GM19372 (cell line): ENCODE results near the gene ARSB.

ENCODE experiments used
- ATAC-seq: cut with Tn5 transposase; IDR thresholded peaks from one replicate; pipeline ENCODE4 v1.9.1; 2021; ENCODE audit warnings: mild to moderate bottlenecking, low read depth, moderate library complexity; ENCODE audit not compliant: unreplicated experiment

The ARSB gene

DNA sequence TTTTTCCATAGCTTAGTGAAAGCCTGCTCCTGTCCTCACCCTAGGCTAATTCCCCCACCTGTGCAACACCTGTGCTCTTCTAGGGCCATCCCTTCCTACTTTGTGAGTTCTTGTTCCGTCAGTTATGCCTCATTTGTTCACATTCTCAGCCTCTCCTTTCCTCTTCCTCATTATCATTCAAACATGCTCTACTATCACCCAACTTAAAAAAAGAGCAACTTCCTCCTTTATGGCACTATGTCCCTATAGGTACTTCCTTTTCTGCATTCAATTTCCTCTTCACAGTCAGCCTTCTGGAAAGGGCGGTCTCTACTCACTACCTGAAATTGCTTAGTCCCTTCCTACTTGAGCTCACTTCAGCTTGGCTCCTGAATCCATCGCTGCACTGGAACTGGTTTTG, 224.7 kb downstream of the ARSB start:
- ATAC-seq, result no peak

DNA sequence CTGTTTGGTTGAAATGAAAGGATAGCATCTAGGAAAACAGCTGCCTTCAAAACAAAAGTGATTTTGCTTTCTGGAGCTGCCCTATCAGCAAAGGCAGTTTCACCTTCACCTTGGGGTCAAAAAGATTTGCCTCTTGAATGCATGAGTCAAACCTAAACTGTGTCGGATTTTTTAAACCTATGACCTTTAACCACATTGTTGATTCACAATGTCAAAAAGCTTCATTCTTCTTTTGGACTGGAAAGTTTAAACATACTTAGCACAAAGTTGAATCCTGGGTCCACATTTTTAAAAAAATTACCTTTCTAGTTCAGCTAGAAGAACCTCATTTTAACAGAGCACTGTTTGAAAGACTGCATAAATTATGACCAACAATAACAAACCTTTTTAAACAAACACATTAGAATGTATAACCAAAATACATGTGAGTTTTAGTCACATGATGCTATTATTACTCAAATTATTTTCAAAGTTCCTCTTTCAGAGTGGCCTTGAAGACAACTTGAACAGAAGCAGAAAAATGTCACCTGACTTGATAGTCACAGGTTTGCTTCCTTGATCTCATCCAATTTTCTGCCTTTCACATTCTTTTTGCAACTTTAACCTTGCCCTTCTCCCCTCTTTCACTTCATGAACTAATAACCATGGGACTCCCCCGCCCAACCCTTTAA, 226.8 kb downstream of the ARSB start:
- peak; percentile 65 for ATAC-seq

GRCh38 chr5:78757269-78758053, 227.6 kb downstream of the ARSB start:
- ATAC-seq, result no peak

- no peak for ATAC-seq
Measured at GRCh38 chr5:78756858-78757257, 228.3 kb downstream of the ARSB start.

DNA sequence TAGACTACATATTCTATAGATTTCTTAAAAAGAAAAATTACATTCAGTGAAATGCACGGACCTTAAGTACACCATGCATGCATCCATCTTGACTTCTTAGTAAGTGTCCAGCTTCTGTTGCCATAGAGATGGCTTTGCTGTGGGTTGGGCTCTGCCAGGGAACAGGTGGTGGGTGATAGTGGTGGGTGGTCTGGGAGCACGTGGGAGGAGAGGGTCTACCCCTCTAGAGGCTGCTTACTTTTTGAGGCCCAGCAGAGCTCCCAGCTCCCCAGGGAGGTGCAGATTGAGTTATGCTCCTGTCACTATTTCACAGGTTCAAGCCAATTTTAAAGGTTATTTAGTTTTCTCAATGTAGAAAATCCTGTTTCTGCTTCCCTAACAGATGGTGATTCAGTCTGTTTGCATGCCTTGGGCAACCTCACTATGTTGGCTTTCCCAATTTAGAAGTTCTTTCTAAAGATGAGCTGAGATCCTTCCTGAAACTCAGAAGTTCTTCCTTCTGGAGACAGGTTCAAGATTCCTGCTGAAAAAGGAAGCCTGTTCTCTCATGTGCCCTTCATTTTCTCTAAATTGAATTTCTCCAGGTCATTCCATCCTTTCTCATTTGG, 229.2 kb downstream of the ARSB start:
- ATAC-seq, result no peak

DNA sequence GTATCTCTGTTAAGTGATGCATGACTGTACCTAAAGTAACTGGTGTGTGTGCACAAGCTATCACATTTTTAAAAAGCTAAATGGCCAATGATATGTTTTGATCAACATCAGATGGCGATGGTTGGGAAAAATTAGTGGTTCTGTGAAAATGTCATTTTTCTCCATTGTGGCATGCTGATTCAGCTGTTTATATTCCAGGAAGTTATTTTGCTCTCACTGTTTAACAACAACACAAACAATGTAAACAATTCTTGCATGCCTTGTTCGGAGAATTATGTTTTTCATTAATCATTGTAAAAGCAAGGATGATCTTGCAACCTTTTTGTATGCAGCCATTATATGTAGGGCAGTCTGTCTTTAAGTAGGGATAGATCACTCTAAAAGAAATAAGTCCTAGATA, 230.5 kb downstream of the ARSB start:
- ATAC-seq, result no peak

GRCh38 chr5:78753093-78753531, 232.0 kb downstream of the ARSB start:
- ATAC-seq, result no peak

- ATAC-seq, result no peak
Measured at GRCh38 chr5:78751872-78752271, 233.2 kb downstream of the ARSB start.

GRCh38 chr5:78750281-78750680, 234.8 kb downstream of the ARSB start:
- ATAC-seq, result no peak

GRCh38 chr5:78747705-78748359, 237.3 kb downstream of the ARSB start:
- no peak for ATAC-seq

DNA sequence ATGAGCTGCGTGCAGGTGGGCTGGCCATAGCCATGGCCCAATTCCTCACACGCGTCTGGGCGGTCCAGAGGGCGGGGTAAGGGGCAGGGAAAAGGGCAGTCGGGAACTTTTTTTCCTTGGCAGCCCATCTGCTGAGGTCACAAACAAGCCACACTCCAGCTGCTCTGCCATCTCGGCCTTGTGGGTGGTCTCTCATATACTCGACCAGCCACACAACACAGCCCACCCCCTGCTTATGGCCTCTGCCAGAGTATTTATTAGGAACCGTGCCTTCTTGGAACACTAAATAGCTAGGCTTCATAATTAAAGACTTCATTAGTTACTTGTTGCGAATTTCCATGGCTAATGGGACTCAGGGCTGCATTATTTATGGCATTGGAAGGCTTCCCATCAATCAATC, 238.1 kb downstream of the ARSB start:
- ATAC-seq, result no peak

DNA sequence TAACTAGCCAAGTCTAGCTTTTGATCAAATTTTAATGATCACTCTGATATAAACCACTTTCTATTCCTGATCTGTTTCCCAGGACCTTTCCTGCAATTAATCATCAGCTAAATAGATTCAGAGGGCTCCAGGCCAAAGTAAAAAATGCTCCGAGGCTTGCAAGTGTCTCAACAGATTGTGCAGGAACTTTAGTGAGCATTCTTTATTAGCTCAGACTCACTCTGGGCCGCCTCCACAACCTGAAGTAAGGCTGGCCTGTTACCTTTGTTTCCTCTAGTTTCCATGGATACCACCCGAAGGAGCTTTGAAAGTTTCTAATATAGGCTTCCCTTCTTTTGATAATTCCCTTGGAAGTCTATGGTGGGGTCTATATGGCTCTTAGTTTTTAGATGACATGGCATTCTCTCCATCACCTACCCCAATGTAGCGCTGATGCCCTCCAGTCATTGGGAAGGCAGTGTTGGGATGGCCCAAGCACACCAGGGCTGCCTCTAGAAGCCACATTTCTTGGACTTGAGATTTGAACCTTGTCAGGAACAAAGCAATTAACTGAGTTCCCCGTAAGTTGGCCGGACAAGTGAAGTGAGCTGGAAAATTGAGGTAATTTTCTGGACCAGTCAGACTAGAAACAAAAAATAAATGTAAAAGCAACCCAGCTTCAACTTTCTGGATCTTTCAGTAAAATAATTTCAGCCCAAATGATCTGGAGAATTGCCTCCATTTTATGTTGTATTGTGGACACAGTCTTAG, 238.9 kb downstream of the ARSB start:
- ATAC-seq, result no peak

DNA sequence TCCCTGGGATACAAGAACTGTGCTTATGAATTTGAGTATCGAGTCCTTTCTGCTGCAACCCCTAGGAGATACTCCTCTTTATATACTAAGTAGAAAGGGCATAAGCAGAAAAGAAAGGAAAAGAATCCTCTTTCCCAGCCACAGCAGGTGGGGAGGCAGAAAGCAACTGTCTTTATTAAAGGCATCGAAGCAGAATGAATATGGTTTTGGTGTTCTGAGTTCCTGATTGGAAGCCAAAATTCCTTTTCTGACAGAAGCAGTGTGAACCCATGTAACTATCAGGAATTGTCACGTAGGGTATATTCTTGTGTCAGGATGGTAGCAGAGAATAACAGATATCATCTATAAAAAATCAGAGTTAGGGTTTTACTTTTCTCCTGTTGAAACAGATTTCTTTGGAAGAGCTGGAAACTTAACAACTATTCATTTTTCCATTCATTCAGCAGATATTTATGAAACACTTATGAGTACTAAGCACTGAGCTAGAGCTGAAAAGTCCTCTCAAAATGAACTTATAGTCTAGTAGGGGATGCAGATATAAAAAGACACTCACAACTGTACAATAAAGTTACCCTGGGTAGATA, 240.1 kb downstream of the ARSB start:
- ATAC-seq, result no peak

GRCh38 chr5:78741019-78741418, 244.1 kb downstream of the ARSB start:
- no peak for ATAC-seq

DNA sequence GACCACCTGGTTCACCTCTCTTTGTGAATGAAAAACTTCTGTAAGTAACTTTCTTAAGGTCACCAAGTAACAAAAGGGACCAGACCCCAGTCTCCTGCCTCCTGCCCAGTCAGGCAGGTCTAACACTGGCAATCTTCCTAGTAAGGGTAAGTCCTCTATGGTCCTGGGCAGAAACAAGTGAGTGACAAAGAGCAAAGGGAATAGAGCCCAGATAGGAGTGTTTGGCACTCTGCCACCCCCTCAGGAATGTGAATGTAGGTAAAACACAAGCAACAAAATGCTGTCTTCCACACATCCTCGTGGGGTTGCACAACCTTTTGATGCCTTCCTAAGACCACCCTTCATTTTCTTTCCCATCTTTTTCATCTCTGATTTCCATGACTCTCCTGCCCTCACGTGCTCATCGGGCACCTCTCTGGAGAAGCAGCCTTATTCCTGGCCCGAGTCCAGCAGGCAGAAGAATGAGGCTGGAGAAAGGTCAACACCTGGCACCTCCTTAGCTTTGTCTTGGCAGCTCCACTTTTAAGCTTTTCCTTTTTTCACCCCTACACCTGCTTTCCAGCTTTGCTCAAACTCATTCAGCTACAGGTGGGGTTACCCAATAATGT, 246.3 kb downstream of the ARSB start:
- no peak for ATAC-seq

GRCh38 chr5:78738104-78738503, 247.0 kb downstream of the ARSB start:
- no peak for ATAC-seq

DNA sequence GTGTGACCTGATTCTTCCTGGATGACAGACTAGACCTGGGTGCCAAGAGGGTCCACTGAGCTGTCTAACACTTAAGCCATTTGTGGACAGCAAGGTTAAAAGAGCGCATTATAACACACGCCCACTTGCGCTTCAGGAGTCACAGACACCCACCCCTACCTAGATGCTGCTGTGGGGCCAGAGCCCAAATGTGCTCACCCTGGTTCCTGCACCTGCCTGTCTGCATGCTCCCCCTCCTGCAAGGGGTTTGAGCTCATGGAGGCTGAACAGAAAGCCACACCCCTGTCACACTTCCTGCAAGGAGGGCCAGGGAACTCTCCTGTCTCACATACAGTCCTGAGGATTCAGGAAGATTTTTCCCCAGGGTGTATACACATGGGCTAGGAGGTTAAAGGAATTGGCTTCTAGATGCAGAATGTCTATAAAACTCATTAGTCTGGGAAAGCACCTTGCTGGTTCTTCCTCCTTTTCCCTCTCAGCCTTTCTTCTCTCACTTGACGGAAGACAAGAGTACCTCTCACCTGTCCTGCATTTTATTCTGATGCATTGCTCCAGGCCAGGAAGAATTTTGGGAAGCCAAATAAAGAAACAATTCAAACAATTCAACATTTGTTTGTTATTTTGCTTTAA, 249.2 kb downstream of the ARSB start:
- no peak for ATAC-seq

DNA sequence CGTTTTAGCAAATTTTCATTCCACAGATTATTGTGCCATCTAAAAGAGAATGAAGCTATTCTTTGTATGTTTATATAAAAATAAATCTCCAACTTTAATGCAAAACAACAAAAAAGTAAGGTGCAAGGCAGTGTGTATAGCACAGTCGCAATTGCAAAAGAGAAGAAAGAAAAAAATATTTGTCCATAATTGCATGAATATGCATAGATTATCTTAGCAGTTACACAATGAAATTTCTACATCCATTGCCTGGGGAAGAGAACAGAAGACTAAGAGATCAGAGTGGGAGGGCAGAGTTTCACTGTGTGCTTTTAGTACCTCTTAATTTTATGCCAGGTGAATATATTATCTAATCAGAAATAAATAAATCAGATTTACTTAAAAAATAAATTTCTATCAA, 250.2 kb downstream of the ARSB start:
- no peak for ATAC-seq

GRCh38 chr5:78734094-78734845, 250.8 kb downstream of the ARSB start:
- ATAC-seq, result no peak
